ENCODE measurements around the gene DMBX1.

DMBX1 gene

DNA sequence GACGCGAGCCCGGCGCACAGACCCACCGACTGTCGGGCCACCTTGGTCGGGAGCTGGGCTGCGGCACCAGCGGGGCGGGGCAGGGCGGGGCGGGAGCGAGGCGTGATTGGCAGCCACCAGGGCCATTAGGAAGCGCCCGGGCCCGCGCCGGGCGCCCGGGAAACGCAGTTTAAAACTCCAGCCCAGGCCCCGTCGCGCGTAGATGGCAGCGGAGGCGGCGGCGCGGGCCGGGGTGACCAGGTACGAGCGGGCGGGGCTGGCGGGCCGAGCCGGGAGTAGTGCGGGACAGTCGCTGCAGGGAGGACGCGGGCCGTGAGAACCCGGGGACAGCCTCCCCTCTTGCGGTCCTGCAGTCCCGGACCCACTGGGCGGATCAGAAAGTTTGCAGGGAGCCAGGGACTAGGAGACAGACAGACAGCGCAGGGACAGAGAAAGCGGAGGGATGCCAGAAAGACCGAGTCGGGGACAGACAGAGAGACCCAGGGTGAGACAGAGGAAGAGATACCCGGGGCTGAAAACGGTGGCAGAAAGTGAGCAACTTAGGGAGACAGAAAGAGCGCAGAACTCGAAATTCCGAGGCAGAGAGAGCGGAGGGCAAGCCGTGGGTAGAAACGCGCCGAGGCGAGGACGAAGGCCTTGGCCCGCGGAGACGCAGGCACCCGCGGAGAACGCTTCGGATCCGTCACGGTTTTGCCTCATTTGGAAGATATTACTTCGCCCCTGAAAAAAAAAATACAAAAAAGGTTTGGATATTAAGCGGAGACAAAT, at the start of gene DMBX1:
Gene DMBX1 (plus strand): TSS at position 199 of the 768 bp plus-strand sequence. CDS start 17,175 bp downstream, outside the sequence.
- no peak for DNase-seq

- DNase-seq = no peak
These were observed 49.2 kb upstream of the DMBX1 start for GRCh38 chr1:46440478-46440877.

GRCh38 chr1:46442317-46443161, 47.1 kb upstream of the DMBX1 start:
- DNase-seq = peak; percentile 38

DNA sequence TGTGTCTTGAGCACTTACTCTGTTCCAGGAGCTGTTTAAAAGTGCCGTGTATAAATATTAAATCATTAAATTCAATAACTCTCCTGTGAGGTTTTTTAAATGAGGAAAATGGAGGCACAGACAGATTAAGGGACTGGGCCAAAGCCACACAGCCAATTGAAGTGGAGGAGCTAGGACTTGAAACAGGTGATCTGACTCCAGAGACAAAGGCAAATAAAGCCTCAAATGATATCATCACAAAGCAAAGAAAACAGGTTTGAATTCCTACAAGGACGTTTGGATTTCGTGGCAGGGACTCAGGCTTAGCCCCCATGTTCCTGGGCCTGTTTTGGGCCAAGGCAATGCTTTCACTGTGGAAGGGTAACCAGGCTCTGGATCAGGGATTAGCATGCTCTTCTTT, 45.2 kb upstream of the DMBX1 start:
- DNase-seq = no peak

GRCh38 chr1:46445773-46446256, 43.8 kb upstream of the DMBX1 start:
- DNase-seq = no peak

GRCh38 chr1:46446646-46447498, 42.8 kb upstream of the DMBX1 start:
- DNase-seq = peak; percentile 42

GRCh38 chr1:46447499-46448108, 42.0 kb upstream of the DMBX1 start:
- no peak for DNase-seq

GRCh38 chr1:46448109-46448911, 41.3 kb upstream of the DMBX1 start:
- DNase-seq = no peak

GRCh38 chr1:46449223-46450159, 40.1 kb upstream of the DMBX1 start:
- no peak for DNase-seq

GRCh38 chr1:46450160-46450517, 39.5 kb upstream of the DMBX1 start:
- no peak for DNase-seq

- DNase-seq = no peak
These were observed 37.4 kb upstream of the DMBX1 start for GRCh38 chr1:46451948-46452930.

- DNase-seq = no peak
These were observed 36.7 kb upstream of the DMBX1 start for GRCh38 chr1:46452931-46453325.

GRCh38 chr1:46453449-46453848, 36.2 kb upstream of the DMBX1 start:
- DNase-seq = no peak

GRCh38 chr1:46455951-46456350, 33.7 kb upstream of the DMBX1 start:
- DNase-seq = no peak

GRCh38 chr1:46456411-46456963, 33.1 kb upstream of the DMBX1 start:
- peak; percentile 2 for DNase-seq

GRCh38 chr1:46457178-46457577, 32.5 kb upstream of the DMBX1 start:
- DNase-seq = no peak

- no peak for DNase-seq
These were observed 31.4 kb upstream of the DMBX1 start for GRCh38 chr1:46458190-46458589.

- DNase-seq = no peak
These were observed 30.8 kb upstream of the DMBX1 start for GRCh38 chr1:46458846-46459245.

GRCh38 chr1:46459315-46459714, 30.3 kb upstream of the DMBX1 start:
- no peak for DNase-seq
